ENCODE measurements around the gene KITLG. TPM values are rescaled to one million over a fixed set of nuclear protein-coding genes. Genes with fewer than 3 reads are reported as not detected.

Gene KITLG
- total and polyA plus RNA-seq, 9 donors = 5.0 to 22.6 (median 9.5) TPM

DNA sequence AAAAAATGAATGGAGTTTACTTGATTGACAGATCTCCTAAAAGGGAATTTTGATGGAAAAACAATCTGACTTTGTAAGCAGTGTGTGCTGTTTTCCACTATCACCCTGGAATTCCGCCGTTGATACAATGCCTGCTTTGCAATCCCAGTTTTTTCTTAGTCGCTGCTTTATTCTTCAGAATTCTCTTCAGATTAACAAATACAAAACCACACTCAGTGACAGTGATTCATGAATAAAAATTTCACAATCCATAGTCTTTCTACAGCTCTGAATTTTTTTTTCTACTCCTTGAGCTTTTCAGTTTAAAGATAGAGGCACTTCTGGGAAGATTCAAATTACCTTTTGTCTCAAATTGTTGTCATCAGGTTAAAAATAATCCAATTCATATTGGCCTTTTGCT lies 44.6 kb upstream of the KITLG start:
- intact Hi-C loops (cut with DNase I) = no loop called here
- Histone ChIP-seq H3K27me3 (no peaks in the 10 kb centered on the region), H3K4me1 (ENCODE audit: insufficient read depth) (peaks cover 3% of the 10 kb centered on the region), H3K9me3 (no peaks in the 10 kb centered on the region), H3K36me3 (no peaks in the 10 kb centered on the region), H3K27ac (no peak overlapping the region), H3K4me3 (no peak overlapping the region)
- TF ChIP-seq, protein P1, sequence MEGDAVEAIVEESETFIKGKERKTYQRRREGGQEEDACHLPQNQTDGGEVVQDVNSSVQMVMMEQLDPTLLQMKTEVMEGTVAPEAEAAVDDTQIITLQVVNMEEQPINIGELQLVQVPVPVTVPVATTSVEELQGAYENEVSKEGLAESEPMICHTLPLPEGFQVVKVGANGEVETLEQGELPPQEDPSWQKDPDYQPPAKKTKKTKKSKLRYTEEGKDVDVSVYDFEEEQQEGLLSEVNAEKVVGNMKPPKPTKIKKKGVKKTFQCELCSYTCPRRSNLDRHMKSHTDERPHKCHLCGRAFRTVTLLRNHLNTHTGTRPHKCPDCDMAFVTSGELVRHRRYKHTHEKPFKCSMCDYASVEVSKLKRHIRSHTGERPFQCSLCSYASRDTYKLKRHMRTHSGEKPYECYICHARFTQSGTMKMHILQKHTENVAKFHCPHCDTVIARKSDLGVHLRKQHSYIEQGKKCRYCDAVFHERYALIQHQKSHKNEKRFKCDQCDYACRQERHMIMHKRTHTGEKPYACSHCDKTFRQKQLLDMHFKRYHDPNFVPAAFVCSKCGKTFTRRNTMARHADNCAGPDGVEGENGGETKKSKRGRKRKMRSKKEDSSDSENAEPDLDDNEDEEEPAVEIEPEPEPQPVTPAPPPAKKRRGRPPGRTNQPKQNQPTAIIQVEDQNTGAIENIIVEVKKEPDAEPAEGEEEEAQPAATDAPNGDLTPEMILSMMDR (IDR thresholded peaks at IDR 0.05) = no peak
- TF ChIP-seq POLR2A (IDR thresholded peaks at IDR 0.05) (no peak), EP300 (IDR thresholded peaks at IDR 0.05) (no peak)
- WGBS, 3 donors = 67 to 83% (median 78%) methylated on average over 3 of the region's 3 CpGs
- no peak for DNase-seq

- Histone ChIP-seq H3K9me3 (no peaks in the 10 kb centered on the region), H3K4me3 (no peak overlapping the region), H3K36me3 (no peaks in the 10 kb centered on the region), H3K4me1 (ENCODE audit: insufficient read depth) (no peaks in the 10 kb centered on the region), H3K27ac (no peak overlapping the region), H3K27me3 (no peaks in the 10 kb centered on the region)
- DNase-seq = no peak
- intact Hi-C loops (cut with DNase I) = no loop called here
- TF ChIP-seq EP300 (IDR thresholded peaks at IDR 0.05) = no peak
- no peak for TF ChIP-seq POLR2A (IDR thresholded peaks at IDR 0.05)
- TF ChIP-seq, protein P1 (IDR thresholded peaks at IDR 0.05) = no peak
- 88 to 93% (median 90%) methylated on average over 3 of the region's 3 CpGs for WGBS, 3 donors
Observed at GRCh38 chr12:88623777-88624548, 43.7 kb upstream of the KITLG start.

- Histone ChIP-seq H3K4me3 (no peak overlapping the region), H3K27me3 (no peaks in the 10 kb centered on the region), H3K4me1 (ENCODE audit: insufficient read depth) (no peaks in the 10 kb centered on the region), H3K27ac (no peak overlapping the region), H3K9me3 (no peaks in the 10 kb centered on the region), H3K36me3 (no peaks in the 10 kb centered on the region)
- intact Hi-C loops (cut with DNase I) = no loop called here
- 80 to 97% (median 95%) methylated on average over 1 of the region's 1 CpG for whole genome bisulfite sequencing, 3 donors
- DNase-seq = no peak
- no peak for TF ChIP-seq EP300 (IDR thresholded peaks at IDR 0.05)
- no peak for TF ChIP-seq POLR2A (IDR thresholded peaks at IDR 0.05)
- TF ChIP-seq, protein P1 (IDR thresholded peaks at IDR 0.05) = no peak
Observed at GRCh38 chr12:88617352-88617751, 37.1 kb upstream of the KITLG start.

- intact Hi-C loops (cut with DNase I) = no loop called here
- TF ChIP-seq, protein P1 (IDR thresholded peaks at IDR 0.05) = no peak
- no peak for TF ChIP-seq EP300 (IDR thresholded peaks at IDR 0.05)
- TF ChIP-seq POLR2A (IDR thresholded peaks at IDR 0.05) = no peak
- H3K4me1 ChIP-seq (ENCODE audit: insufficient read depth) = no peaks in the 10 kb centered on the region
- no peaks in the 10 kb centered on the region for H3K9me3 ChIP-seq
- H3K27ac ChIP-seq = no peak overlapping the region
- H3K4me3 ChIP-seq = no peak overlapping the region
- WGBS, 3 donors = 85 to 92% (median 90%) methylated on average over 1 of the region's 1 CpG
- no peaks in the 10 kb centered on the region for H3K27me3 ChIP-seq
- H3K36me3 ChIP-seq = no peaks in the 10 kb centered on the region
- no peak for DNase-seq
Observed at GRCh38 chr12:88615490-88615889, 35.2 kb upstream of the KITLG start.

Data from ovary (tissue), 9 donors.